GM04503 (cell line): ENCODE measurements around the gene CLASP1.
"Not testable (repeated sequence)": the region's sequence is repeated elsewhere in the genome, so short reads cannot be mapped to it uniquely, and the experiment has no call there.

Experiments used
- DNase-seq: peaks from one replicate; pipeline ENCODE4 v3.0.0-alpha.2; 2012; ENCODE audit warnings: low read depth

CLASP1 gene

DNA sequence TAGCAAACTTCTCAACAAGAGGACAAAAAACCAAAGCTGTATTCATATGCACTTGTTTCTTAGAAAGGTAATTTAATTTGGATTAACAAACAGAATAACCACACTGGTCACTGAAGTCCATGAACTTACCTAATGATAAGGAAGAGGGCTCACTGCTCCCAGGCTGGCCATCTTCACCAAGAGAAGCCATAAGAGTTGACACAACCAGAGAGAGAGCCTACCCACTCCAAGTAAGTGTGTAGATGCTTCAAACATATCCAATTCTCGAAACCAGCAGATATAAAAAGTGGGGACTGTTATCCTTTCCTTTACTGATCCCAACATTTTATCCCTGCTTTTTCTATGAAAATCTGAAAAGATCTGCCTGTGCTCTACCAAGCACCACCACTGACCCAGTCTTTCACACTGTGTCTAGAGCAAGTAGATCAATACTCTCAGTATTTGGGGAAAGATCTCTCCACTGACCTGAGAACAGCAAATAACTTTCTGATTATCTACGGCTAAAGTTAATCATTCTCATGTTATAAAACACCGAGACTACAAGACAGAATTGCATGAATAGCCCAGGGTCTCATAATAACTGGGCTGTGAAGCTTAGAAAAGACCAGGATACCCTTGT, 230.1 kb downstream of the CLASP1 start:
- DNase-seq, result no peak

DNA sequence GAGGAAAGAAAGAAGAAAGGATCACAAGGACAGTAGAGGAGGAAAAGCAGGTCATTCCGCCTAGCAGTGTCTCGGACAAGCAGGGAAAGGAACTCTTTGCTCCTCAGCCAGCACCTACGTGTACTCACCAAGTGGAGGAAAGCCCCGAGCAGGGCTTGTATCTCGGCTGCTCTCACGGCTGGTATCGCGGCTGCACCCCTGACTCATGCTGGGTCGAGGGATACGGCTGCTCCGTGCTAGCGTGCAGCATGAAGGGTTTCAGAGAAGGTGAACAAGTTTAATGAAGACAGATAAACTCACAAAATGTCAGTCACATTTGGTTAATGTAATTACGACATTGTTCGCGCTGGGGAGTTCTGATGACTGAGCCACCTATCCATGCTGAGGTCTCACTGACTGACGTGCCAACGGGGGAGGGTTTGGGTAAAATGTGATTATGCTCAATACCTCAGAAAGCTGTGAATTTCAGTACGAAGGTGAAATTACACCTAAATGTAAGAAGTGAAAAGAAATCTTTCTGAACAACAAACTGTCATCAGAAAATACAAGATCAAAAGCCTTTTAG, 230.7 kb downstream of the CLASP1 start:
- no peak for DNase-seq

DNA sequence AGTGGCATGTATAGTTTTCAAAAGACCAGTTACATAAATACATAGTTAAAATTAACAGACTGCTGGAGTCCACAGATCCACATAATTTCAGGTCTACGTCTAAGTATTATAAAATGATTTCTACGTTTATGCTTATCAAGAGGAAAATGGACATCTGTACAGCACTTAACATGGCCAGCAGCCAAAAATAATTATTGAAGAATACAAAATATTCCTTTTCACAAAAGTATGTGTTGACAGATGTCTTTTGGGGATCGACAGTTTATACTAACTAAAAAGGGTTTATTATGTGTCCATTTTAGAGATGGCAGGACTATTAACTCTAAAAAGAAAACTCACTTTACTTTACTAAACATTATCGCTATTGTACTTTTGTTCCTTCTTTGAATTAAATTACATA, 231.4 kb downstream of the CLASP1 start:
- no peak for DNase-seq

DNA sequence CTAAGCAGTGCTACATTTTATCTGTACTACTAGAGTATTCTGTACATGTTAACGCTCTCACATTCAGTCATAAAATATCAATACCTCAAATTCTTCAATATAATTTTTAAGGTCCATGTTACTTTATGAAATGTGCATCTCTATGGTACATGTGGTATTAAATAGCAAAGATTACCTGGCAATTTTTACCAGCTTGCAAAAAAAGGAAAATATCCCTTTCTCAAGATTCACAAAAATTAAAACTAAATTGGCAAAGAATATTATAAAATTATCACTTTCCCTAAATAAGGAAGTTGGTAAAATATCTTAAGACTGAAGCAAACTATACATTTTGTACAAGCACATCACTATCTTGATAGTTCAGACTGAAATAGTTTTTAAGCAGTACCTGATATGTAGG, 233.5 kb downstream of the CLASP1 start:
- DNase-seq, result no peak

DNA sequence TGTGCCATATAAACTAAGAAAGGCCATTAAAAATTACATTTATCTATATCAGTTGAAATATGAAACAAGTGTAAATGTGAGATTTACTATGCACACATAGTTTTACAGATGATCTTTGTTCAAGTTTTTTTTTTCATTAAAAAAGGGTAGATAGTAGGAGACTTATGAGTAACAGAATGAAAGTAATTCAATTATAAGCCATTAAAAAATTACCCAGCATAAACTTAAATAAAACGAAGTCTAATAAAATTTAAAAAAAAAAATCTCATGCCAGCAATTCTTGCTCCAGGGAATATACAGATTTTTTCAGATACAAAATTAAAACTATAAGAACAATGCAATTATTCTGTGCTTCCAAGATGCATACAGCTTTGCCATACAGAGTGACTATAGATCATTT, 236.9 kb downstream of the CLASP1 start:
- no peak for DNase-seq

DNA sequence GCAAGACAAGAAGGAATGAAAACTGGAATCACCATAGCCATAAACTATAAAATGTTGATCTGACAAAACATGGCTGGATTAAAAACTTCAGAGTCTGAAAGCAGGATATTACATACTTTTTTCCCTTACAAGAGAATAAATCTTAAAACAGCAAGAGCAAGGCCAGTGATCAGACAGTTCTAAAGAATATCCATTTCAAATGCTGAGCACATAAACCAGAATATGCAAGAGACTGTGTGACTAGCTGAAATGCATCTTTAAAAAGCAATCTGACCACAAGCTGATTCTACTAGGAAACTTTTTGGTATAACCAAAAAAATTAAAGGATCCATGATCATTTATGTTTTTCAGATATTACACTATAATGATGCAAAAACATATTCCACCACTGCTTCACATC, 239.3 kb downstream of the CLASP1 start:
- no peak for DNase-seq

DNA sequence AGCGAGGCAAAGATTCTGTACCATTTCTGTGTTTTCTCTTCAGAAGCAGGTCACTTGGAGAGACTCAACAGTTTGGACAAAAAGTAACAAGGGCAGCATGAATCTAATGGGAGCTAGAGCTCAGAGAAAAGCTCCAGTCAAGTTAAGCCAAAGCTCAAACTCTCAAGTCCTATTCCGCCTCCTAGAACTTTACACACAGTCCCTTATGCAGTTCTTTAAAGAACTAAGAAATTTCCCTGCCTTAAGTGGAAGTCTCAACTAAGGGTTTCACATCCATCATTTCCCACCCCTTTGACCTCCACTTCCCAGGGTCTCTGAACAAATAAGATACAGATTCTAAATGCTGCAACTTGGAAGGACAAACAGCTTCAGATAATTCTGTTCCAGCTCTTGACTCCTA, 239.9 kb downstream of the CLASP1 start:
- no peak for DNase-seq

DNA sequence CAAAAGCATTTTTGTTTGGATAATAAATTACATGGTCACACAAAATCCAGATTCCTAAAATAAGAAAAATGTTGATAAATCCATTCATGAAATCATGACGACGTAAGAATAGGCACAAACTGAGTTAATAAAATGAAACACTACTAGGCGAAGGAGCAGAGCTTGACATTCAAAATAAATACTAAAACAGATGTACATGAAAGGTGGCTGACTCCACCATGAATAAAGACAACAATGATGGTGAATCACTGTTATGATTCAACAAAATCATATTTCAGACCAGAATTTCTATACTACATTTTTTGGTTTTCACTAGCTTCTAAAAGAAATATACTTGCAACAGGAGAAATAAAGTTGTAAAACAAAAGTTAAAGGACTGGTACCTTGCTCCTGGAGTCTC, 240.6 kb downstream of the CLASP1 start:
- no peak for DNase-seq

DNA sequence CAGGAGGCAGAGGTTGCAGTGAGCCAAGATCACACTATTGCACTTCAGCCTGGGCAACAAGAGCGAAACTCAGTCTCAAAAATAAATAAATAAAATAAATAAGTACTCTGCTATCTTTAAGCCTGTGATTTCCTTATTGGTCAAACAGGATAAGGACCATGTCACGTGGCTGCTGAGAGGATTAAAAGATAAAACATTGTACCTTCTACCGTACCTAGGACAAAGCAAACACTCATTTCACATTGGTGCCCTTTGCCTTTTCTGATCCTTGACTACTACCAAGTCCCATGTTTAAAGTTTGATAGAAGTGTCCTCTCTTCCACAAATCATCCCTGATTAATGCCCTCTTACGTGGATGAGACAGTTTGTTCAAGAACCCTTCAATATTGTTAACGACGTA, 244.0 kb downstream of the CLASP1 start:
- DNase-seq, result no peak

DNA sequence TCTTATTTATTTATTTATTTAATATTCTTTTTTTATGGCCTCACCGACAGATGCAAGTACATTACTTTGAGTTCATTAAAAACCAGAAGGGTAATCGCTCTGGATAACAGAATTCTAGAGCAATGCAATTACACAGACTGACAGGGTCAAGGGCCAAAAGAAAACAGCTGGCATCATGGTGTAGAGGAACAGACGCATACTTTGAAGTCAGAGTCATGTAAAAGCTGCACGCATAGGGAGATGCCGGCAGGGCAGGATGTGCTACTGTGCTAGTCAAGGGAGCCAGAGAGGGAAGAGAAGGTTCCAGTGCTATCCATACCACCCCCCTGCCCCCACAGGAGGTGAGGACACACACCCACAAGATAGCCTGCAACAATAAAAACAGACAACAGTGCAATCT, 249.1 kb downstream of the CLASP1 start:
- no peak for DNase-seq

DNA sequence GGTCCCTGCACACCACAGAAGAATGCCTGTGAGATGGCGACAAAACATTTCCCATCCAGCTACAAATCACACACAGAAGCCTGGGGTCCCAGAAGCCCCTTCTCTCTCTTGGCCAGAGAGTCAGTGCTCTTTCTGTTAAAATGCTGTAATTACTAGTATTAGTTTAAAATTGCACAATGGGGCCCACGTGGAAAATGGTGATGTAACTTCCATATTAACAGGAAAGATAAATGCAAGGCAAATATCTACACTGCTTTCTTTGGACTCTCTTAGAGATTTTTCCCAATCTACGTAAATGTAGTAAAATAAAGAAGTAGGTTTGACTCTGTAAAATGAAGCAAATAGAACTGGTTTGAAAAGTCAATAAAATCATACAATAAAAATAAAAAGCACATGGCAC, 250.4 kb downstream of the CLASP1 start:
- DNase-seq, result no peak

DNA sequence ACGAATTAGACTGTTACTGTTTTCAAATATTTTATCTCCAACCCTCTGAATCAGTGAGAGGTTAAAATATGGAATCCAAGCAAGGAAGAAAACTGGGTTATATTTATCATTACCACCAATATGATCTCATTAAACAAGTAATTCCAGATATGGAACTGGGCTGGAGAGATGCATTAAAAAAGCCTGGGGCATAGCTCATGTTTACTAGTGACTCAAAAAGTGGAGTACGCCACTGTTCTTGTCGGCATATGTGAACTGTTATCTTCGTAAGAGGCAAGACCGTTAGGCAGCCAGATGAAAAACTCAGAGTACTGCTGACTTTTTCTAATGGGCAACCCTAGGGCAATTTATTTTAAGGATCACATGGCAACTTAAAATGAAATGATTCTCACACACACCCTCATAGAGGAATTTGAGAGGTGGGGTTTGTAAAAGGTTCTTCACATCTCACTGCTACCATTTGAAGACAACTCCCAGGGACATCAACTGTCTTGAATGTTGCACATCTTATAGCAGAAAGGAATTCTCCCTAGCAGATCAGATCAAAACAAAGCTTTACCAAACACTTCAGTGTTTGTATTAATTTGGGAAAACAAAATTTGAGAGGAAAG, 259.1 kb downstream of the CLASP1 start:
- DNase-seq, result no peak

DNA sequence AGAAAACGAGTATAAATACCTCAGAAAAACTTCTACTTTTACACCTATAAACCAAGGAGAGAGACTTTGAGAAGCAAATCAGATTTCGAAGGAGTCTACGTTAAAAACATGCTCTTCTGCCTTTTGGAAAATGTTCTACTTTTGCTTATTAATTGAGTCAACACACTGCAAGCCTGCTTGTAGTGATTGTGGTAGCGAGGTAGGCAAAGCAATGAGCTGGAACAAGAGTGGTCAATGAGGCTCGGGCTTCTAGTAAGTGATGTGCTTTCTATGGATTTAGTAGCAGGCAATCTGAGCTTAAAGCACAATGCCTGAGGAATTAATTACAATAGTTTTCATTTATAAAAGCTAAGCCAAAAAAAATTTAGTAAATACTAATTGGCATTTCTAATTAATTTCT, 260.9 kb downstream of the CLASP1 start:
- no peak for DNase-seq

DNA sequence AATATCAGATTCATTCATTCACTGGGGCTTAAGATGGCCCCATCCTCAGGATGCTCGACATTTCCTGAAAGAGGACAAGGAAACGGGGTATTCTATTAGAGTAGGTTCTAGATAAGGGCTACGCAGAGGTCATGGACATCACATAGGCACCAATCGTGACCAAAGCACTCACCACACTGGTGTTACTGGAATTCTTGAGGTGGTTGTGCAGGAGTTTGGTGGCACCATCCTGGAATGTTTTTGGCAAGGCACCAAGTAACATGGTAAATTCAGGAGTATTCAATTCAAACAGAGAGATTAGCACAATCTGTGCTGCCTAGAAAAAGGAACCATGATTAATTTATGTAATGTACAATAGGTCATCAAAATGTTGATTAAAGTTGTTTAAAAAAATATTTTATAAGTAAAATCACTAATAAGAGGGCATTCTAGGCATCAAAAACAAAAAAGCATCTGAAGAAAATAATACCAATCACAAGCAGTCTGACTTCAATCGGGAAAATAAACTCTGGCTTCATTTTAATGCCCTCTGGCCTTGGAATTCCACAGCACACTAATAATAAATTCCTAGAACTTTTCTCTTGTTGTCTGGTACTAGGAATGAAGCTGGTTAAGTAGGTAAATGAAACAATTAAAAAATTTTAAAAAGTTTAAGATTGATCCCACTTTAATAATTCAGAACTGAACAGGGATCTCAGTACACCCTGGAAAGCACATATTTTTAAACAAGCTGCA, 261.5 kb downstream of the CLASP1 start:
- DNase-seq, result no peak

DNA sequence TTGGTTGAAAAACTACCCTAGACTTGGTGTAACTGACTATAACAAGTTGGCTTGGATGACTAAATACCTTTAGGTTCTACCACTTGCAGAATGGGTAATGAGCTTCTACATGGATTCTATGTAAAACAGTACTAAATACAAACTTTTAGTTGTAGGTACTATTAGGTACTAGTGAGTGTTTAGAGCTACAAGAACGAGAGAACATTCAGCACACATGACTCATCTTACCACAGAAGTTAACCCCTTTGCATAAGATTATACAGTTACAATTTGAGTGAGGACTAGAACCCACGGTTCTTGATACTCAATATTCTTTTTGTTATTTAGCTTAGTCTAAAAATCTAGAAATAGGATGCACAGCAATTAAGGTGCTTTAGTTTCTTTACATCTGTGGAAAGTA, 262.6 kb downstream of the CLASP1 start:
- DNase-seq, result no peak

DNA sequence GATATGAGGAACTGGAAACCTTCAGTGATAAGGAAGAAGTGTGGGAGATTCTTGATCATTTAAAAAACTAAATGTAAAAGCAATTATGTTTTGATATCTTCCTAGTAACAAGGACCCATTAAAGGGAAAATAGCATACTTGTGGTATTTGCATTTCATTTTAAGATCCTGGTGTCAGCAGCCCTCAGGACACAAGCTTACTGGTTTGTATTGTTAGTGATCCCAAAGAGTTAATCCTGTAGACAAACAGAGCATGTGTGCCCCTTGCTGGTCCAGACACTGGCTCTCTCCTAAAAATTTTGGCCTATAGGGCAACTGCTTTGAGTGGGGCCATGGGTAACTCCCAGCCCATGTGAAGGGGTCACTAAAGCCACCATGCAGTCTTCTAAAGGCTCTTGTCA, 263.2 kb downstream of the CLASP1 start:
- no peak for DNase-seq

DNA sequence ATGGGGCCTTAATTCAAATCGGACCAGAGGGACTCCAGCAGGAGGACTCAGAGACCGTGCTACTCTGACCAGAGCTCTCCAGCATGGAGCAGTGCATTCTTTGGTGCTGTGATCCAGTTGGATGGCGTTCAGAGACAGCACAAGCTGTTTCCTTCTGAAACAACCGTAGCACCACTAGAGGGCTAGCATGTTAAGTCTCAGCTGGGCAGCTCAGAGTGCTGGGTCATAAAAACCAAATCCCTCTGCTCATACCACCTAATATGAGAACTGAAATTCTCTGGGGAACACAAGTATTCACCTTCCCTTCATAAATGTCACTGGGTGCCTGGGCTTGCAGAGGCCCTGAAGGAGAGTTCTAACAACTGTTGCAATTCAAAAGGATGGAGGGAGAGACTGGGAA, 266.5 kb downstream of the CLASP1 start:
- no peak for DNase-seq

DNA sequence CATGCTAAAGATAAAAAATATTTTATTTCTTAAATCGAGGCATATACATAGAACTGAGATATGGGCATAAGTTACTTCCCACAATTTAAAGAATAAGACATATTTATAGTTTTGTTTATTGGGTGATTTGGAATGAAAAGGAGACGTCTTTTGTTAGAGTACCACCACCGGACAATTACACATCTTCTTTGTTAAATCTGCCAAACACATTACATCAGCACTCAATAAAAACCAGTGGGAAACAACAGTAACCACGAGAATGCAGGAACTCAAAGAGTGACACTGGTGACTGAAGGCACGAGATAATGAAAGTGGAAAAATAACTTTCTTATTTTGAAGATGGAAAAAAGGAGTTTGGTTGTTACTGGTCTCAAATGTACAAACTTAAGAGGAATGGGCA, 271.6 kb downstream of the CLASP1 start:
- no peak for DNase-seq

DNA sequence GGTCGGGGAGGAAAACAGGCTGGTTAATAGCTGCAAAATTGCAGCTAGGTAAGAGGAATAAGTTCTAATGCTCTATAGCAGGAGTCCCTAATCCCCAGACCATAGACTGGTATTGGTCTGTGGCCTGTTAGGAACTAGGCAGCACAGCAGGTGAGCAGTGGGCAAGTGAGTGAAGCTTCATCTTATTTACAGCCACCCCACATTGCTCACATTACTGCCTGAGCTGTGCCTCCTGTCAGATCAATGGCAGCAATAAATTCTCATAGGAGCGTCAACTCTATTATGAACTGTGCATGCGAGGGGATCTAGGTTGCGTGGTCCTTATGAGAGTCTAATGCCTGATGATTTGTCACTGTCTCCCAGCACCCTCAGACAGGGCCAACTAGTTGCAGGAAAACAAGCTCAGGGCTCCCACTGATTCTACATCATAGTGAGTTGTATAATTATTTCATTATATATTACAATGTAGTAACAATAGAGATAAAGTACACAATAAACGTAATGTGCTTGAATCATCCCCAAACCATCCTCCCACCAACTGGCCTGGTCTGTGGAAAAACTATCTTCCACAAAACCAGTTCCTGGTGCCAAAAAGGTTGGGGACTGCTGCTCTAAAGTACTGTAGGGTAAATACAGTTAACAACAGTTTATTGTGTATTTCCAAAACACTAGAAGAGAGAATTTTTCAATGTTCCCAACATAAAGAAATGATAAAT, 272.6 kb downstream of the CLASP1 start:
- DNase-seq, result no peak

DNA sequence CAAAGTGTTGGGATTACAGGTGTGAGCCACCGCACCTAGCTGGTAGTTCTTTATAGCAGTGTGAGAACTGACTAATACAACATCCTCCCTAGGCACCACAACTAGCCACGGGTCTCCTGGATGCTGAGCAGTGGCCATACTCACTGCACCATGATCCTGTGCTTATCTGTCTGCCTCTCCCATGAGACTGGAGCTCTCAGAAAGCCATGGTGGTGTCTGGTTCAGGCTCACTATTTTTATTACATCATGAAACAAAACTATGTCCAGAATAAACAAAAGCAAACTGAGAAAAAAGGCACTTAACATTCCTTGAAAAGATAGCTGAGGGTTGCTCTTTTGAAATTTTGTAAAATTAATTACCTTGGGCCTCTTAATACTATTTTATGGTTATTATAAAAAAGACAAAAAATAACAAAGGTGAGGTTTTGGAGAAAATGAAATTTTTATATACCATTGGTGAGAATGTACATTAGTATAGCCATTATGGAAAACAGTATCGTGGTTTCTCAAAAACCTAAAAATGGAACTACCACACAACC, 273.6 kb downstream of the CLASP1 start:
- no peak for DNase-seq

DNA sequence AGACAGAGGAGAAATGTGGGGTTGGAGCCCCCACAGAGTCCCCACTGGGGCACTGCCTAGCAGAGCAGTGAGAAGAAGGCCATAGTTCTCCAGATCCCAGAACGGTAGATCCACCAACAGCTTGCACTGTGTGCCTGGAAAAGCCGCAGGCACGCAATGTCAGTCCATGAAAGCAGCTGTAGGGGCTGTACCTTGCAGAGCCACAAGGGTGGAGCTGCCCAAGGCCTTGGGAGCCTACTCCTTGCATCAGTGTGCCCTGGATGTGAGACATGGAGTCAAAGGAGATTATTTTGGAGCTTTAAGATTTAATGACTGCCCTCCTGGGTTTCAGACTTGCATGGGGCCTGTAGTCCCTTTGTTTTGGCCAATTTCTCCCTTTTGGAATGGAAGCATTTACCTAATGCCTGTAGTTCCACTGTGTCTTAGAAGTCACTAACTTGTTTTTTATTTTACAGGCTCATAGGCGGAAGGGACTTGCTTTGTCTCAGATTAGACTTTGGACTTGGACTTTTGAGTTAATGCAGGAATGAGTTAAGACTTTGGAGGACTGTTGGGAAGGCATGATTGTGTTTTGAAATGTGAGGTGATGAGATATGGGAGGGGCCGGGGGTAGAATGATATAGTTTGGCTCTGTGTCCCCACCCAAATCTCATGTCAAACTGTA, 274.7 kb downstream of the CLASP1 start:
- not testable (repeated sequence) for DNase-seq
